HG02610 (cell line): ENCODE data around the gene ATP6V1G3.
"Not testable (repeated sequence)": the region's sequence is repeated elsewhere in the genome, so short reads cannot be mapped to it uniquely, and the experiment has no call there.

Experiments
- ATAC-seq: cut with Tn5 transposase; IDR thresholded peaks from one replicate; pipeline ENCODE4 v1.9.1; 2021; ENCODE audit warnings: mild to moderate bottlenecking, moderate library complexity; ENCODE audit not compliant: unreplicated experiment

Gene ATP6V1G3, protein sequence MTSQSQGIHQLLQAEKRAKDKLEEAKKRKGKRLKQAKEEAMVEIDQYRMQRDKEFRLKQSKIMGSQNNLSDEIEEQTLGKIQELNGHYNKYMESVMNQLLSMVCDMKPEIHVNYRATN

DNA sequence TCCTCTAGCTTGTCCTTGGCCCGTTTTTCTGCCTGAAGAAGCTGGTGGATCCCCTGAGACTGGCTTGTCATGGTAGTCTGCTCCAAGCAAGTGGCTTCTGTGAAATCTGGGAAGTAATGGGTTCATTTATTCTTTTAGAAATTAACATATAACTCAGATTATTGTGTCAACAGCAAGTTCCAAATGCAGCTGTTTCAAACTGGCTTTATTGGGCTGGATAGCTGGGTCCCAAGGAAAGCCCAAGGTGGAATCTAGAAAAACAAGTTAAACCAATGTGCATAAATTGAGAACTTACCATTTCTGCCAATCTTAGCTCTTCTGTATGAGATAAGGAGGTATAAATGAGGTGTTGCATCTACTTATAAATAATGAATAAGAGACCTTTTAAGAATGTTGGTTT is at the start of gene ATP6V1G3:
TSS of gene ATP6V1G3 (minus strand) at position 101 of the 400 bp plus-strand sequence. CDS start at position 71, 30 bp downstream.
- ATAC-seq: no peak

DNA sequence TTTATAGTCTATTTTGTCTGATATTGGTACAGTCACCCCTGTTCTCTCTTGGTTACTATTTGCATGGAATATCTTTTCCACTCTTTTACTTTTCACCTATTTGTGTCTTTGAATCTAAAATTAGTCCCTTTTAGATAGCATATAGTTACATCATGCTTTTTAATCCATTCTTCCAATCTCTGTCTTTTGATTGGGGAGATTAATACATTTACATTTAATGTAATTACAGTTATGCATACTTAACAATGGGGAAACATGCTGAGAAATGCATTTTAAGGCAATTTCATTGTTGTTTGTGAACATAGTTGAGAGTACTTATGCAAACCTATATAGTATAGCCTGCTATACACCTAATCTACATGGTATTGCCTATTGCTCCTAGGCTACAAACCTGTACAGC is 48.4 kb upstream of the ATP6V1G3 start:
- no peak for ATAC-seq

DNA sequence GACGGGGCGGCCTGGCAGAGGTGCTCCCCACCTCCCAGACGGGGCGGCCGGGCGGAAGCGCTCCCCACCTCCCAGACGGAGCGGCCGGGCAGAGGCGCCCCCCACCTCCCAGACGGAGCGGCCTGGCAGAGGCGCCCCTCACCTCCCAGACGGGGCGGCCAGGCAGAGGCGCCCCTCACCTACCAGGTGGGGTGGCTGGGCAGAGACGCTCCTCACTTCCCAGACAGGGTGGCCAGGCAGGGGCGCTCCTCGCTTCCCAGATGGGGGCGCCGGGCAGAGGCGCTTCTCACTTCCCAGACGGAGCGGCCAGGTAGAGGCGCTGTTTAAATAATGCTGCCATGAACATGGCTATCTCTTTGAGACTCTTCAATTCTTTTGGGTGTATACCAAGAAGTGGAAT is 43.7 kb upstream of the ATP6V1G3 start:
- ATAC-seq: no peak

DNA sequence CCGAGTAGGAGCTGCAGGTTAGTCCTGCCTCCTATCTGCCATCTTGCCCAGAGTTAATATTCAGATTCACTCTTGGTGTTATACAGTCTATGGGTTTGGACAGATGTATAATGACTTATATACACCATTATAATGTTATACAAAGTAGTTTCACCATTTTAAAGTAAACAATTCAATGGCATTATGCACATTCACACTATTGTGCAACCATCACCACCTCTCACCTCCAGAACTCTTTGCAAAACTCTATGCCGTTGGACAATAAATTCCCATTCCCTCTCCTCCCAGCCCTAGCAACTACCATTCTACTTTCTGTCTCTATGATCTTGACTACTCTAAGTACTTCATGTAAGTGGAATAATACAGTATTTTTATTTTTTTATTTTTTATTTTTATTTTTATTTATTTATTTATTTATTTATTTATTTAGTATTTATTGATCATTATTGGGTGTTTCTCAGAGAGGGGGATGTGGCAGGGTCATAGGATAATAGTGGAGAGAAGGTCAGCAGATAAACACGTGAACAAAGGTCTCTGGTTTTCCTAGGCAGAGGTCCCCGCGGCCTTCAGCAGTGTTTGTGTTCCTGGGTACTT is 42.8 kb upstream of the ATP6V1G3 start:
- ATAC-seq: not testable (repeated sequence)

DNA sequence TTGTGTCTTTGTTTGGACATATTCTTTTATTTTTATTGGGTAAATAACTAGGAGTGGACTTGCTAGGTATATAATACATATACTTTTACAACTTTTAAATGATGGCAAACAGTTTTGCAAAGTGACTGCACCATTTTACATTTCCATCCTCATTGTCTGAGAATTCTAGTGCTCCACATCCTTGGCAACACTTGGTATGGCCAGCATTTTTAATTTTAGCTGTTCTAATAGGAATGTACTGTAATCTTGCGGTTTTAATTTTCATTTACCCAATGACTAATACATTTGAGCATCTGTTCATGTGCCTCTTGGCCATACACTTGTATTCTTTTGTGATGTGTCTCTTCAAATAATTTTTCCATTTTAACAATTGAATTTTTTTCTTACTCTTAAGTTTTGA is 37.0 kb upstream of the ATP6V1G3 start:
- ATAC-seq: no peak

DNA sequence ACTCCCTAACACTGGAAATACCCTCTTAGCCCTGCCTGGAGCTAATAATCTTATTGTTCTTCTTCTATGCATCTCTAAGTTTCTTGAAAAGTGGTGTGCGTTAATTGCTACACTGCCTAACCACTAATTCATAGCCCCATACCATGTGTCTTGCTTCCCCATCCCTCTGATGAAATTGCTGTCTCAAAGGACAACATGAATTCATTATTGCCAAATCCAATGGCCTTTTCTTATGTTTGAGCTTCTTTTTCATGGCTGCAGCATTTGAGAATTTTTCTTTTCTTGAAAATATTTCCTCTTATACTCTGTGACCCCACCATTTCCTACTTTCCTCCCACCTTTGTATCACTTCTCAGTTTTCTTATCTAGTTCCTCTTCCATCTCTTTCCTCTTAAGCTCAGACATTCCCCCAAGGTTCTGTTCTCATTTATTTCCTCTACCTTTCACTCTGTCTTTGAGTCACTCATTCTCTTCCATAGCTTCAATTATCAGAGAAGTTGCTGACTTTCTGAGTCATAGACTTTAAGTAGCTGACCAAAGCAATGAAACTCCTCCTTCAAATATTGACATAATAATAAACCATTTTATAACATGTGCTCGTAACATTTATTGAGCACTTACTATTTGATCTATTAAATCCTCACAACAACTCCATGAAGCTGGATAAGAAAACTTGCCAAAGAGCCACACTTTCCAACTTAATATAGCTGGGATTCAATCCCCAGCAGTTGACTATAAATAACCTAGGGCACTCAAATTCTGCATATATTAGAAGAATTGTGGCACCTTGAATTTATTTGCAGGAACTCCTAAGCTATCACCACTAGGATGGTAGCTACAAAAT is 35.5 kb upstream of the ATP6V1G3 start:
- ATAC-seq: peak; percentile 72

DNA sequence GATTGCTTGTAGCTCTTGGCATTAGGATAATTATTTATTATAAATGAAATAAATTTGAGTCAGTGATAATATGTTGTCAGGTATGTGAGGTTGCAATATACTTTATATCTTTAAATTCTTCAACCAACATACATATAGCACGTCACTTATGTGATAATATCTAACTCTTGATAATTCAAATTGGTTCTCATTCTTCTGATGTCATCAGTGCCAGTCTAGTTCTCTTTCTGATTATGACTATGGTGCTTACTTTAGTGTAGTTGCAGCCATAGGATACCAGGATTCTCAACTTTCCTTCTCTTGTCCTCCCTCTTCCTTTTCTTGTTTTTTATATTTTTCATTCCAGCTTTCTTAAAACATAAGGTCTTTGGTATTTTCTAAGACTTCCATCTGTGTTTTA is 34.8 kb upstream of the ATP6V1G3 start:
- ATAC-seq: no peak

DNA sequence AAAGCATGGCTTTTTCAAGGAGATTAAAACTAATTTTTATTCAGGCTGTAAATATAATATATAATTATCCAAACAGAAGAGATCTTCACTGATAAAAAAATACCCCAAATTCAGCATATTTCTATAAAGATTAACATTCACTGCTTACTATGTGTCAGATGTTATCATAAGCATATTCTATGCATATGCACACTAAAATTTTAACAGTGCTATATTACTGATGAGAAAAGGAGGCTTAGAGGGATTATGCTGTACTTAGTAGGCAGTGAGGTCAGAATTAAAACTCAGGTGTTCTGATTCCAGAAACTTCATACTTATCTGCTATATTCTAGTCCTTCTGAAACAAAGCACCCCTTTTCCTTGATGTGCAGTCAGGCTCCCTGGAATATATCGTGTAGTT is 33.8 kb upstream of the ATP6V1G3 start:
- ATAC-seq: no peak

DNA sequence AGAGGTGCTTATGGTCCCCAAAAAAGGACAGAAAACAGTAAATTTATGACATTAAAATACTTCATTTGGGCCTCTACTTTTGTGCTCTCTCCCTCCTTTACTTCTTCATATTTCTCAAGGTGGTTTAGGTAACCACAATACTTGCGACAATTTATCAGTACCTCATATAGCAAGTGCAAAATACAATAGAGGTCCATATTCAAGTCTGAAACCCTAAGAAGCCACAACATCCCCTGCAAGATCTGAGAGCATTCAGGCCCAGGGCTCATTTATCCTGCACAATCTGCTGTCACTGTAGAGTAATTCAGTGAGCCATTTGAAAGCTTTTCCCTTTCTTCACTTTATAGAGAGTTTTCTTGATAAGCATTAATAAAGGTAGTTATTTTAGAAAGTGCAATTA is 24.2 kb upstream of the ATP6V1G3 start:
- ATAC-seq: no peak

DNA sequence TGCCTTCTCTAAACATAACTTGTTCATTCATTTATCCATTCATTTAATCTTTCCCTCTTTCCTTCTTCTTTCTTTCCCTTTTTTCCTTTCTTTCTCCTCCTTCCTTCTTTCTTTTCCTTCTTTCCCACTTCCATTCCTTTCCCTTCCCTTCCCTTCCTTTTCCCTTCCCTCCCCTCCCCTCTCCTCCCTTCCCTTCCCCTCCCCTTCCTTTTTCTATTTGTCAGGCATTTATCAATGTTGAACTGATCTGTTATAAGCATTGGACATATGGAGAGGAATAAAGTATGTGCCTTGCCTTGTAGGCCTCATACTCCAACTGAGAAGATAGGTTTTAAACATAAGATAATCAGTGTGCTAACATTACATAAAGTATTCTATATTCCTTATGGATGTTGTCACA is 23.7 kb upstream of the ATP6V1G3 start:
- no peak for ATAC-seq

DNA sequence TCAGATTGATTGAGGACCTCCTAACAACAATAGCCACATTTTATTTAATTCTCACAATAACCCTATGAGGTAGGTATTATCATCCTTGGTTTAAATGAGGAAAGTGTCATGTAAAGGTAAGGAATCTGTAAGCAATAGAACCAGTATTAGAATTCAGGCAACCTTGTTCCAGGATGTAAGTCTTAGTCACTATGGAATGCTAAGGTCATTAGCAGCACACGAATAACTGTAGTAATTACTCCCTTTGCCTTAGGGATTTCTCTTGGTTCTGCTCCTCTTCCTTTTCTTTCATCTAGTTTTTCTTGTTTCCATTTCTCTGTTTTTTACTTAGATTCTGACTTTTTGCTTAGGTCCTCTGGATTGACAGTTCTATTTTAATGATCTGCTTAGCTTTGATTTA is 23.1 kb upstream of the ATP6V1G3 start:
- no peak for ATAC-seq

DNA sequence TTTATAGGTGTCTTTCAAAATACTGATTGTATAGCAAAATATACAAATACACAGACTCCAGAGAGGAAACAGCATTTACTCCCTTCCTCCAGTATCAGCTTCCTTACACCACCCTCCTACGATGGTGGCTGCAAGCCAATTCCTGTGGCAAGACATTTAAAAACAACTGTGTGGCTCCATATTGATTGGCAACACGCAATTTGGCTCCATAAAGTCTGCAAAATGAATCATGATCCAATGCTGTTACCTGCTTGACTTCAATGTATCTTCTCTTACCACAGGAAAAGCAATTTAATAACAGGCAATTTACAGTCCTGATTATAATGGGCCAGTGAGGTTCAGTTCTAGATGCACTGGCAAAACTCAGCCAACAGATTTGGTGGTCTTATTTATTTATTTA is 19.7 kb upstream of the ATP6V1G3 start:
- no peak for ATAC-seq

DNA sequence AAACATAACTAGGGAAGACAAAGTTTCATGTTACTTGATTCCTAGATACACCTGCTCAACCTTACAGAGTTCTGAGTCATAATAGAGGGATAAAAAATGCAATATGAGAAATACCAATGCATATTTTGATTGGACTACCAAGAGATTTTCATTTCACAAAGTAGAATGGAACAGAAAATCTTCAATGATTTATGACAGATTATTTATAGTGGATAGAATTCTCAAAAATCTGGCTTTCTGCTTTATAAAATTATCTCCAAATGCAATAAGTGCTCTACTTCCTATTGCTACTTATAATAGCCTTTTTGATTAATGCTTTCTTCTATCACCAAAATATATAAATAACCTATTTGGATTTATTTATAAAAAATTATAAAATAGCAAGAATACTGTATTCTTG is 18.9 kb upstream of the ATP6V1G3 start:
- ATAC-seq: no peak

DNA sequence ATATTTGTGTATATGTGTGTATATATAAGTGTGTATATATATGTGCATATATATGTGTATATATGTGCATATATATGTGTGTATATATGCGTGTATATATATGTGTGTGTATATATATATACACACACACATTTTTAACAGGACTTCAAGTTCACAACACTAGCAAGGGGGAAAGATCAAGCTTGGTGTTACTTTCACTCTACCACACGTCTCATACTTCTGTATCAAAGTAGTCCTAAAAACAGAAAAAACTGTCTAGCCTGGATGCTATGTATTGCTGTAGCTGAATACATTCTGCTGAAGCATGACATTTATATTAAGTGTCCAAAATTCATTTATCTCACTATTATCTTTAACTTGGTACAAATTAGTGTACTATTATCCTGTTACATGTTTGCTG is 17.9 kb upstream of the ATP6V1G3 start:
- no peak for ATAC-seq

DNA sequence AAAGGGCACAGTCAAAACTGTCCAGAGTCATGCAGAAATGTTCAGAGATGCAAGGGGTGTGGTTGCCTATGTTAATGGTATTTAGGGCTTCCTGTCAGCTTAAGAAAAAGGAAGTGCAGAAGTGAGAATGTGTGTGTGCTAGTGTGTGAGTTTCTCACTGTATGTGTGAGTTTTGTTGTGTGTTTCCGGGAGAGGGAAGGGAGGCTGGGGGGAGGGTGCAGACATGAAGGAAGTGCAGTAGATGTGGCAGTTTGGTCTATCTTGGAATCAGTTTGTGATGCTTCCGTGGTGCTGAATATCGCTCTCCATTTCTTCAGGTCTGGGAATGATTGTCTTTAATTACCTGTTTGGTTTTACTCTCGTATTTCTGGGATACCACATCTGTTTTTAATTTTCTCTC is 16.5 kb upstream of the ATP6V1G3 start:
- peak; percentile 88 for ATAC-seq

DNA sequence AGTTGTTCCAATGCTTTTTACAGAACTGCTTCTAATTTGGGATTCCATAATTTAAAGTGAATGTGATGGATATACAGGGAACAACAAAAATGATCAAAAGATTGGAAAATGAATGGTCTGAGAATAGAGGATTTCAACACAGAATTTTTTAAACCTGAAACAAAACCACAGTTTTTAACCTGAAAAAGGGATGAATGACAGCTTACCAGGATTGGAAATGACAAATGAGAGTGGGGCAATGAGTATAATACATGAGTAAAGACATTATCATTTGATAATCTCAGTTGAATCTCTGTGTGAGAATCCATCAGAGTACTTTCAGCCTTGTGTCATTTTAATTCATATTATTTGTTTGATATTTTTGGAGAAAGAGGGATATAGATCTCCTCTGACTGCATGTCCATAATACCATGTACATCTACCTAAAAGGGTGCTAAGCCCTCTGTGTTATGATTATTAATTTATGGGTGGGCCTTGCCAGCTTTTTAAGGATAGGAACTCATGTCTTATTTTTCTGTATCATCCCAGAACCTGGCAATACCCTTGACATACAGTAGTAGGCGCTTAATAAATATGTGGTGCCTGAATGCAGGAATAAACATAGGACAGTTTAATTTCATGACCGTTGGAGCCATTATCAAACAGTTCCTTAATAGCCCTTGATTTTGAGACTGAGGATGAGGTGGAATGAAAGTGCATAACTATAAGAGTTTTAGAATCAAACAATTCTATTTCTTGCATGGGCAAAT is 12.4 kb upstream of the ATP6V1G3 start:
- ATAC-seq: no peak

DNA sequence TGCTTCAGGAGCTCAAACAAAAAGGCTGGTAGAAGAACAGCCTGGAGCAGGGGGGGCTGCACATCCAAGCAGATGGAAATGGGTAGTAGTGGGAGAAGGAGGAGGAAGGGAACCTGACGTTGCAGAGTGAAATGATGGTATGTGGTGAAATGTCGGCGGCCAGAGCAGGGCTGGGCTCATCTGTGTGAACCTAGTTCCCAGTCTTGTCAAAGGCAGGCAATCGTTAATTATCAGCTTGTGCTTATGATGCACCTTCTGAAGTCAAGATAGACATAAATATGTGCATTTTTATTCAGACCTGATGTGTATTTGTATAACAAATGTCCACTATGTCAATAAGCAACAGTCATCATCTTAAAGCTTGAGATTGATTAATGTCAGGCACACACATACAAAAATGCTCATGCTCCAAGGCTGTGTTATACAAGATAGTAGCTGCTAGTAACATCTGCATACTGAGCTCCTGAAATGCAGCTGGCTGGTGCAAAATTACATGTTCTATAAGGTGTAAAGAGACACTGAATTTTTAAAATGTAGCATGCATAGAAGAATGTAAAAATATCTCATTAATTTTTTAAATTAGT is 10.6 kb upstream of the ATP6V1G3 start:
- ATAC-seq: no peak

DNA sequence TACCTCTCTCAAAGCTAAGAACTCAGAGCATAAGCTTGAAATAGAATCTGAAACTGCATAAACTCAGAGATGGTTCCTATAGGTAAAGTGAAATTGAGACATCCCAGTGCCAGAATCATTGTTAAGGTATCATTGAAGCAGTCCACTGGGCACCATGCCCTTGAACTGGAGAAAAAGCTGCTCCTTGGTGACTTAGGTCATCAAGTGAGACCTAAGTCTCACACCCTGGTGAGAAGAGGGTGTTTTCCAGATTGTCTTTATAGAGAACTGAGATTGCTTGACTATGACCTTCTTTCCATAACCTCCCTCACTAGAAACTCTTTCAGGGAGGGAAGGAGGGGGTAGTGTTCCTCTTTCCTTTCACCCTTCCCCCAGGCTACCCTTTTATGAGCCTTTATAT is 9.4 kb upstream of the ATP6V1G3 start:
- peak; percentile 94 for ATAC-seq

DNA sequence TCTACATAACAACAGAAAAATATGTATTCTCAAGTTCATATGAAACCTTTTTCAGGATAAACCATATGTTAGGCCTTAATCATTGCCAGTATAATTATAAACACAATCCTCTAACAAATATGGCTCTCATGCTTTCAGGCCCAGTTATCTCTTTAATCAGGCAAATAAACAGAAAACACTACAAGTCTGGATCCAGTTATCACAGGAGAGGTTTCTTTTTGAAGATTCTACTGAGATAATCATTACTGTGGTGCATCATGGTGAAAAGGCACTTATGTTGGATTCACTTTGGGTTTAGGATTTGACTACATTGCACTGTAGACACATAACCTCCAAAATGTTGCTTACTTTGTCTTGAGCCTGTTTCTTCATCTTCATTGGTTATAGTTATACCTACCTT is 8.4 kb upstream of the ATP6V1G3 start:
- no peak for ATAC-seq

DNA sequence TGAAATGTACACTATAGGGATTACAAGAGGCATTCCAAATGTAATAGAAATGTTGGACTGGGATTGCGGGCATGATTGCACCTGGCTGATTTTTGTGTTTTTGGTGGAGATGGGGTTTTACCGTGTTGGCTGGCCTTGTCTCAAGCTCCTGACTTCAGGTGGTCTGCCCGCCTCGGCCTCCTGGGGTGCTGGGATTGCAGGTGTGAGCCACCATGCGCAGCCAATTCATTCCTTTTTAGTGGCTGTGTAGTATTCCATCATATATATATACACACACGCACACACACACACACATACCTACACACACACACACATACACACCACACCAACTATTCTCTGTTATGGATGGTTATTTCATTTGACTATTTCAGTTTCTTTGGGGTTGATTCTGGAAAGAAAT is 4.7 kb upstream of the ATP6V1G3 start:
- ATAC-seq: no peak

DNA sequence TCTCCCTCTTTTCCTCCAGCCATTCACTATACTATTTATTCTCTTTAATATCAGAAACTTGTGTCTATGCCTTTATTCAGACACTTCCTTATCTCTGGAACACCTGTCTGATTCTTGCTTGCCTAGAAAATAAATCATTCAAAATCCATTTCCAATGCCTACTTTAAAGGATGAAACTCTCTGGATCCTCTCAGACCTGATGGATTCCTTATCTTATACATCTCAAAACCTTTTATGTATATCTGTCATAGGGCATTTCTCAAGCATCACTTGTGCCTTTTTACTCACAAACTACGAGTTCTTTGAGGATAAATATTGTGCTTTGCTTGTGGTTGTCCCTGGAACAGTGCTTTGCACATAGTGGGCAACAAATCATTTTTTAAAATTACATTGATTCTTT is 3.8 kb upstream of the ATP6V1G3 start:
- no peak for ATAC-seq
